Measurements from ENCODE around the gene MMS19. TPM values are rescaled to one million over a fixed set of nuclear protein-coding genes. Genes with fewer than 3 reads are reported as not detected.
A peak's percentile ranks its signal among the peaks of the same experiment; 100 is the strongest.

MMS19 gene
- total RNA-seq, 6 donors from 2014 or later = 62.5 to 148 (median 77.0) TPM

- no peak overlapping the region for H3K4me3 ChIP-seq
- ATAC-seq (ENCODE audit: low FRiP score in 2 of 2) (peak; percentile 79 to 90), DNase-seq (peak in 1 of 2 donors; percentile 78)
- H3K27ac ChIP-seq = peak overlapping the region; percentile 44 to 70 (median 58)
- H3K27me3 ChIP-seq = no peaks in the 10 kb centered on the region
- peak; percentile 67 to 91 (median 84) for TF ChIP-seq CTCF (IDR thresholded peaks at IDR 0.05)
- TF ChIP-seq EP300 (IDR thresholded peaks at IDR 0.05) = peak in 2 of 4 donors; percentile 30 to 91
- peak; percentile 47 to 50 for TF ChIP-seq POLR2AphosphoS5 (IDR thresholded peaks at IDR 0.05)
- peak in 1 of 4 donors; percentile 23 for TF ChIP-seq POLR2A (IDR thresholded peaks at IDR 0.05)
- peaks cover 35 to 100% (median 87%) of the 10 kb centered on the region in 4 donors for H3K36me3 ChIP-seq
- H3K9me3 ChIP-seq = no peaks in the 10 kb centered on the region
- 72 to 73% methylated on average over 4 of the region's 4 CpGs for WGBS, 2 donors
- H3K4me1 ChIP-seq = peaks cover 0 to 19% (median 12%) of the 10 kb centered on the region in 4 donors
Measured at GRCh38 chr10:97463363-97464132, 34.7 kb downstream of the MMS19 start.

DNA sequence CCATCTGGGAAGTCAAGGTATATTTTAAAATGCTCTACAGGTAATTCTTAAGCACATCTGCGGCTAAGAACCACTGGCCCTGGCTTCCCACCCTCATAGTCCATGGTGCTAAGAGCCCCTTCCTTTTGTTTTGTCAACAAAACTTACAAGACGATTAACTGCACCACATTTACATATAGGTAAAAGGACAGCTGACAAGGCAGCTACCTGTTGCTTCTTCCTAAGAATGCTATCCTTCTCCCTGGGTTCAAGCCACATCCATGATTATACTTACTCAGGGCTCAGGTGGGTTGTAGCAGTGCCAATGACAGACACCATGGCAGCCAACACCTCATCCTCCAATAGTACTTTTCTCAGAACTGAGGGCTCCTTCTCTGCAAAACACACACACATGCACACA is 35.9 kb downstream of the MMS19 start:
- DNase-seq (no peak), ATAC-seq (ENCODE audit: low FRiP score in 2 of 2) (no peak)
- H3K4me3 ChIP-seq = no peak overlapping the region
- peaks cover 40 to 100% (median 87%) of the 10 kb centered on the region in 4 donors for H3K36me3 ChIP-seq
- peaks cover 0 to 15% (median 11%) of the 10 kb centered on the region in 4 donors for H3K4me1 ChIP-seq
- no peak for TF ChIP-seq POLR2AphosphoS5 (IDR thresholded peaks at IDR 0.05)
- TF ChIP-seq CTCF (IDR thresholded peaks at IDR 0.05) = no peak
- no peaks in the 10 kb centered on the region for H3K27me3 ChIP-seq
- H3K27ac ChIP-seq = no peak overlapping the region
- no peaks in the 10 kb centered on the region for H3K9me3 ChIP-seq
- 92 to 98% methylated on average over 2 of the region's 2 CpGs for WGBS, 2 donors

GRCh38 chr10:97459933-97460332 is 38.3 kb downstream of the MMS19 start:
- Histone ChIP-seq H3K9me3 (no peaks in the 10 kb centered on the region), H3K36me3 (peaks cover 42 to 99% (median 80%) of the 10 kb centered on the region in 4 donors), H3K27ac (no peak overlapping the region), H3K4me3 (no peak overlapping the region), H3K4me1 (peaks cover 0 to 21% (median 13%) of the 10 kb centered on the region in 4 donors), H3K27me3 (no peaks in the 10 kb centered on the region)
- no peak for TF ChIP-seq CTCF (IDR thresholded peaks at IDR 0.05)
- TF ChIP-seq EP300 (IDR thresholded peaks at IDR 0.05) = no peak
- TF ChIP-seq POLR2AphosphoS5 (IDR thresholded peaks at IDR 0.05) = no peak
- no peak for TF ChIP-seq POLR2A (IDR thresholded peaks at IDR 0.05)
- DNase-seq (no peak), ATAC-seq (ENCODE audit: low FRiP score in 2 of 2) (no peak)
- 83 to 96% methylated on average over 7 of the region's 7 CpGs for WGBS, 2 donors

GRCh38 chr10:97459111-97459510 is 39.1 kb downstream of the MMS19 start:
- no peak for TF ChIP-seq CTCF (IDR thresholded peaks at IDR 0.05)
- TF ChIP-seq EP300 (IDR thresholded peaks at IDR 0.05) = no peak
- no peak for TF ChIP-seq POLR2A (IDR thresholded peaks at IDR 0.05)
- TF ChIP-seq POLR2AphosphoS5 (IDR thresholded peaks at IDR 0.05) = no peak
- no peak for DNase-seq
- no peaks in the 10 kb centered on the region for H3K27me3 ChIP-seq
- H3K36me3 ChIP-seq = peaks cover 42 to 96% (median 77%) of the 10 kb centered on the region in 4 donors
- H3K4me3 ChIP-seq = no peak overlapping the region
- H3K9me3 ChIP-seq = no peaks in the 10 kb centered on the region
- H3K27ac ChIP-seq = peak overlapping the region in 1 of 4 donors; percentile 14
- WGBS, 2 donors = 89 to 94% methylated on average over 7 of the region's 7 CpGs
- no peak for ATAC-seq (ENCODE audit: low FRiP score in 2 of 2)
- H3K4me1 ChIP-seq = peaks cover 0 to 21% (median 15%) of the 10 kb centered on the region in 4 donors

Measured in upper lobe of left lung (tissue), 6 donors.